Measurements from ENCODE around the gene KRTAP10-2. TPM values are rescaled to one million over a fixed set of nuclear protein-coding genes. Genes with fewer than 3 reads are reported as not detected.
"Not testable (repeated sequence)": the region's sequence is repeated elsewhere in the genome, so short reads cannot be mapped to it uniquely, and the experiment has no call there.

Gene KRTAP10-2, protein sequence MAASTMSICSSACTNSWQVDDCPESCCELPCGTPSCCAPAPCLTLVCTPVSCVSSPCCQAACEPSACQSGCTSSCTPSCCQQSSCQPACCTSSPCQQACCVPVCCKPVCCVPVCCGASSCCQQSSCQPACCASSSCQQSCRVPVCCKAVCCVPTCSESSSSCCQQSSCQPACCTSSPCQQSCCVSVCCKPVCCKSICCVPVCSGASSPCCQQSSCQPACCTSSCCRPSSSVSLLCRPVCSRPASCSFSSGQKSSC
- polyA plus RNA-seq (ENCODE audit: insufficient read length in 12 of 12): not detected
- long read RNA-seq, donor 1: 0 reads
- long read RNA-seq, donor 2: 0 reads
- long read RNA-seq, donor 3: 0 reads
- long read RNA-seq, donor 4: 0 reads
- long read RNA-seq, donor 5: 0 reads
- long read RNA-seq, donor 6: 0 reads
- long read RNA-seq, donor 7: 0 reads
- long read RNA-seq, donor 8: 0 reads
- long read RNA-seq, donor 9: 0 reads
- long read RNA-seq, donor 10: 0 reads
- long read RNA-seq, donor 11: 0 reads

DNA sequence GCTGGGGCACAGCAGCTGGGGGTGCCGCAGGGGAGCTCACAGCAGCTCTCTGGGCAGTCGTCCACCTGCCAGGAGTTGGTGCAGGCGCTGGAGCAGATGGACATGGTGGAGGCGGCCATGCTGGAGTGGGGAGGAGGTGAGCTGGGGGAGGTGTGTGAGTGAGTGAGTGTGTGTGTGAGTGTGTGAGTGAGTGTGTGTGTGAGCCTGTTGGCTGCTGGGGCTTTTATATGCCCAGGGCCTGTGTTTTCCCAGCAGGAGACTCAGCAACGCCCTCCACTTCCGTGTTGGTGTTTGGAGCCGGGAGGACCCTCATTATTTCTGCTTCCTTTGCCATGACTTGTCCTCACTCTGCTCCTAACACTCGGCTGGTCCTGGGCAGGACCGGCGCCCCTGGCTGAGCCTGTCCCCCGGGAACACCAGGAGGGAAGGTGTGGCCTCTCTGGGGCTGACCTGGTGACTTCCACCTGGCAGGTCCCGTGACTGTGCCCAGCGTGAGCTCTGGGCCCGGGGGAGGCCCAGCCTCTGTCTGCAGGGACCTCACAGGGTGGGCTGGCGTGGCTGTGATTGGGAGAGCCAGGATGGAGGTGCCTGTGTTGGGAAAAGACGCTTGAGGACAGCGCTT is at the start of gene KRTAP10-2:
KRTAP10-2 (minus strand) TSS at position 166 of the 622 bp plus-strand sequence; CDS start at position 119, 47 bp downstream.
- no peak for DNase-seq

DNA sequence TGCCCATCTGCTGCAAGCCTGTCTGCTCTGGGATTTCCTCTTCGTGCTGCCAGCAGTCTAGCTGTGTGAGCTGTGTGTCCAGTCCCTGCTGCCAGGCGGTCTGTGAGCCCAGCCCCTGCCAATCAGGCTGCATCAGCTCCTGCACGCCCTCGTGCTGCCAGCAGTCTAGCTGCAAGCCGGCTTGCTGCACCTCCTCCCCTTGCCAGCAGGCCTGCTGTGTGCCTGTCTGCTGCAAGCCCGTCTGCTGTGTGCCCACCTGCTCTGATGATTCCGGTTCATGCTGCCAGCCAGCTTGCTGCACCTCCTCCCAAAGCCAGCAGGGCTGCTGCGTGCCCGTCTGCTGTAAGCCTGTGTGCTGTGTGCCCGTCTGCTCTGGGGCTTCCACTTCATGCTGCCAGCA is 49.8 kb upstream of the KRTAP10-2 start:
- DNase-seq: not testable (repeated sequence)

DNA sequence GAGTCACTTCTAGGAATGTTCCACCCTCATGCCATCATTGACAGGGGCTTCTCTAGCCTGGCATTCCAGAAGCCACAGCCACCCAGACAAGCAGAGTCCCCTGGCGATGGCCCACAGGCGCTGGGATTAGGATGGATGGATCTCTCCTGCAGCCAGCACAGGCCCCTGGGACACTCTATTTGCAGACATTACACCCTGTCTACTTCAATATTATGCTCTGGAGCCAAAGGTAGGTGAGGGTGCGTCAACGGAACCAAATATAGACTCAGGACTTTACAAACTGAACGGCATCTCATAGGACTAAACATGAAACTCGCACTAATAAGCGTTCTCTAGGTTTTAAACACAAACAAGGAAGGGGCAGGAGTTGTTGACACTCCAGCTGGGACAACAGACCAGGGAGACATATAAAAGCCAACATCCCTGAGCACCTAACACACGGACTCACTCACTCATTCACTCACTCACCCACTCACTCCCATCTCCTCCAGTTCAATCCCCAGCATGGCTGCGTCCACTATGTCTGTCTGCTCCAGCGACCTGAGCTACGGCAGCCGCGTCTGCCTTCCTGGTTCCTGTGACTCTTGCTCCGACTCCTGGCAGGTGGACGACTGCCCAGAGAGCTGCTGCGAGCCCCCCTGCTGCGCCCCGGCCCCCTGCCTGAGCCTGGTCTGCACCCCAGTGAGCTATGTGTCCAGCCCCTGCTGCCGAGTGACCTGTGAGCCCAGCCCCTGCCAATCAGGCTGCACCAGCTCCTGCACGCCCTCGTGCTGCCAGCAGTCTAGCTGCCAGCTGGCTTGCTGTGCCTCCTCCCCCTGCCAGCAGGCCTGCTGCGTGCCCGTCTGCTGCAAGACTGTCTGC is 49.0 kb upstream of the KRTAP10-2 start, which contains the start of gene KRTAP10-7:
KRTAP10-7 (plus strand) TSS at position 480 of the 861 bp plus-strand sequence; CDS start at position 505, 25 bp downstream.
- not testable (repeated sequence) for DNase-seq

DNA sequence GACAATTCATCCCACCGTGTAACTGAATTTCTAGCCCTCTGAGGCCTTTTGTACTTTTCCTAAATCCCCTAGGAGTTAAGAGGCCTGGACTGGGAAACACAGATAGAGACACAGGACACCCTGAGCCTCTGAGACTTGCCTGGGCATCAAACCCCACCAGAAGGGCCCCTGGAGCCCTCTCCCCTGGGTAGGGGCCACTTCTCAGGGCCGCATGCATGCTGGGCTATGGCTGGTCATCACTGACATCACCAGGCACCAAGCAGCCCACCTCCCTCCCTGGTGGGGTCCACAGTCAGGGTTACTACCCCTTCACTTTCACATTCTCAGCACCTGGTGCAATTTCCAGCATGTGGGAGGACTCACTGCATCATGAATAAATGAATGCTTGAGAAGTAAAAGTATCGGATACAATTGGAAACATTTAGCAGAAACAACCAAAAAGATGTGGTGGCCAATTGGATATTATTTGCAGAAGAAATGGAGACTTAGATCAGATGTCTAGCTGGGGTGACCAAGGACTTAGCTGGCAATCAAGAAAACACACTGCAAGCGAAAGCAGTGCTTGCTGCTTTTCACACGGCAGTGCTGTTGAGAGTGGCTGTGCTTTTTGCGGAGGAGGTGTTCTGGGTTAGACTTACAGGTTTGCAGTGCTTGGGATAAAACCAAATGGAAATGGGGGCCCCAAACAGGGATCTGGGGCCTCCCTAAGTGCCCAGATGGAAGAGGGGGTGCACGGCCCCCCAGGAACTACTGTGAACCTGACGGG is 48.1 kb upstream of the KRTAP10-2 start:
- no peak for DNase-seq

DNA sequence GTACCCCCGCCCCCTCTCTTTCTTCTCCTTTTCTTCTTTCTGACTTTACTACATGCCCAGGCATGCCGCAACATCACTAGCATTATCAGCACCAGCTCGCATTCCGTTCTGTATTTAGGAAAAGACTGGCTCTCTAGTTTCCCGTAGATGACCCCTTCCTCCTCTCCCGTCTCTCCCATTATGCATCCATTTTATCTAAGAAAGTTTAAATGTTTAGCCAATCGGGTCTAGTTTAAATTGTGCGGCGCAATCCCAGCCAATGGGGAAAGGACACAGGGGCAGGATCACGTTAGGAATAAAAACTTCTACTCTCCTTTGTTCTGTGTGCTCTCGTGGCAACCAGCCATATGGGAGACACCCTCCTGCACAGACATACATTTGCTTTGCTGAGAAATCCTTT is 46.8 kb upstream of the KRTAP10-2 start:
- no peak for DNase-seq

DNA sequence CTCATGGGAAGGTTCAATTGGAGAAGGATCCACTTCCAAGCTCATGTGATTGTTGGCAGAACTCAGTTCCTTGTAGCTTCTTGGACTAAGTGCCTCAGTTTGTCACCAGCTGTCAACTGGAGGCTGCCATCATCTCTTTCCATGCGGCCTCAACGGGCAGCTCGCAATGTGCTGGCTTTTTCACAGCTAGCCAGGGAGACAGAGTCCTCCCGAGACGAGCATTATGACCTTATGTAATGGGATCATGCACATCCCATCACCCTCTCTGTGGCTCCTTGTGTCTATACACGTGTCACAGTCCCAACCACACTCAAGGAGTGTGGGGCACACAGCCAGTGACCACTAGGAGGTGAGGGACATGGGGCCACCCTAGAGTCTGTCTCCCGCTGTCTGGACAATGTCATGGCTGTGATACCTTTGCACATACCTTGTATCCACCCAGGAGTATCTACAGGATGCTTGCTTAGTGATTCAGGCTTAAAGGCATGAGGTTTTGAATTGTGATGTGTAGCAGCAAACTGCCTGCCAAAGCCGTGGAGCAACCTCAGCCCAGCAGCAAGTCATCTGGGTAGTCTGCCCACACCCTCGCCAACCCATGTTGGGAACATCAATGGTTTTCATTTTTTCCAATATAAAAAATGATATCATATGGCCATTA is 44.9 kb upstream of the KRTAP10-2 start:
- DNase-seq: no peak

DNA sequence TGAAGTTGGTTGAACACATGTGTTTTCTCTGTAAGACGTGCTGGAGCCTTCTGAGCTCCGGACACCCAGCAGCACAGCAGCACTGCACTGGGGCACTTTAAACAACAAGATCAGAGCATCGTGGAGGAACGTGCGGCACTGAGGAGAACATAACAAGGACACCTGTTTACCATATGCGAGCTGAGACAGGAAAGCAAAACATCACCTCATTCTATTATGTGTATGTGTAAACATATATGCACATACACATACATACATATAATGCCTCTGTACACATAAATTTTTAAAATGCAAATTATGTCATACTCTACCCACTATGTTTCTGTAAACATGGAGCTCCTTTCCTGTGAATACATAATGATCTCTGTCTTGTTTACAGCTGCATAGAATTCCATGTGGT is 44.2 kb upstream of the KRTAP10-2 start:
- no peak for DNase-seq

DNA sequence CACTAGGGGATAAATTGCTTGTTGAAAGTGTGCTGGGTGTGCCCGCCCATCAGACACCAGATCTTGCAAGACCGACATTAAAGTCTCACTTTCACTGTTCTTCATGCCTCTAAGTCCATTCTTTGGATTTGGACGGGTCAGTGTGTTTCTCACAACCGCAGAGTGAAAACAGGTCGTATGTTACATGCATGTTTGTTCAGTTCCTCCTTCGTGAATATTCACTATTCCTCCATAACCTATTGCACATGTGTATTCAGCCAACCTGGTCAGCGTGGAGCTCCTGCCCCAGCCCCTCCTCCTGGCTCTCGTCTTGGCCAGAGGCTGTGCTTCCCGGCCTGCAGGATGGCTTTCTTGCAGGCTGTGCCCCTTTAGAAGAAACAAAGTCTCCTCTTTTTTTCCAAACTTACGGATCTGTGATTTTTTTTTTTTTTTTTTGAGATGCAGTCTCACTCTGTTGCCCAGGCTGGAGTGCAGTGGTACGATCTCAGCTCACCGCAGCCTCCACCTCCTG is 43.2 kb upstream of the KRTAP10-2 start:
- no peak for DNase-seq

DNA sequence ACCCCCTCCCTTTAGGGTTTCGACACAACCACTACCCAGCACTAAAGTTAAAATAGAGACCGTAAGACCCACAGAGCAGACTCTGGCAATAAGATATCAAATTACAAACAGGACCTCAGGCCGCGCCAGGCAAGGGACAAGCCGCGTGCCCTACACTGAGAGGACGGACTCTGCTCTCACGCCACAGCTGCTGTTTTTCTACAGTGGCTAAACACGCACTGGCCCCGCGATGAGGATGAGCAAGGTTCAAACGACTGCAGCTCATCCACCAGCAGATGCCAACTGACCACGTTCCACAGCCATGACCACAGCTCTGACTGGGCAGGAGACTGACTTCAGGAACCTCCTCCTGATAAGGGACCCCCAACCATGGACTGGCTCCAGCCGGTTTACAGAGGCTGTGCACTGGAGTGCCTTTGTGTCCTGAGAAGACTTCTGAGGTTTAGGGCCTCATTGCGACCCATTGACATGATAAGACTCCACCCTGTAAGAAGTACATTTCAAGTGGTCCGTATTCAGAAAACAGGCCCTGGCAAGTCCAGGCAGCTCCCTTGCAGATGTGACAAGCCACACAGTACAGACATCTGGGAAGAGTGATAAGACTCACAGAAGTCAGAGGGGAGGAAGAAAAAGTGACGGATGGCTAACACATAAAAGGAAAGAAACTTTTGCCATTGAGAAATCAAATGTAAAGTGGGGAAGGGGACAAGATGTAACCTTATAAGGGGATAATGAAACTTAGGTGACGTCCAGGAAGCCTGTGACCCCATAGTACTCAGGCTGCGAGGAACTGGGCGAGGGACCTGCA is 42.5 kb upstream of the KRTAP10-2 start:
- DNase-seq: no peak

DNA sequence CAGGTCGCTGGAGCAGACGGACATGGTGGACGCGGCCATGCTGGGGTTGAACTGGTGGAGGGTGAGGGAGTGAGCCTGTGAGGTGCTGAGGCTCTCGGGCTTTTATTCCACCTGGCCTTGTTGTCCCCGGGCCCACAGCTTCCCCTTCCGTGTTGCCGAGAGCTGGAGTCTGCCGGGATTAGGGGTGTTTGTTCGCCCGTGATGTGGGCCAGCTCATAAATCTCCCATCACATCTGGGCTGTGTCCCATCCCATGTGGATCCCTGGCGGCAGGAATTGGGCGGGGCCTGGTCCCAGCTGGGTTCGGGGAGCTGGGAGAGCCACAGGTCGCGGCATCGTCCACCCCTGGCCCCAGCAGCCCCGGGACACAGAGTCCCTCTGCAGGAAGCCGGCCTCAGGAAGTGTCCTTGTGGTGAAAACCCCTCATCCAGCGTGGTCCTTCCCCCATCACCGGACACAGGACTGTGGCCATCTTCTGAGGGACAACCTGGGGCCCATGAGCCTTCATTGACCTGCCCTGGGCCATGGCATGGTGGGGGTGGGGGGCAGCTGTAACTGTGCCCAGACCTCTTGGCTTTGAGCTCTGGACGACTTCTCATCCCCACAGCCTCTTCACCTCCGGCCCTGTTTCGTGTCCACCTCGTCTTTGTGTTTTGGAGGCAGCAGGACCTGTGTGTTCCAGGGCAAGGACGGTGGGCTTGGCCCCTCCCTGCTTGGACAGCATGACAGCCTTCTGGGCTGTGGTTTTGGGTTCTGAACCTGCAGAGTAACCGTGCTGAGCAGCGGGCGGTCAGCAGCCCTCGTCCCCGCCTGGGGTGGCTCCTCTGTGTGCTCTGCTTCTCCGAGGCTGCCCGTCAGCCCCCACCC is 41.4 kb upstream of the KRTAP10-2 start, which contains the start of gene KRTAP10-6:
KRTAP10-6 (minus strand) TSS at position 60 of the 866 bp plus-strand sequence; CDS start at position 39, 21 bp downstream.
- no peak for DNase-seq

DNA sequence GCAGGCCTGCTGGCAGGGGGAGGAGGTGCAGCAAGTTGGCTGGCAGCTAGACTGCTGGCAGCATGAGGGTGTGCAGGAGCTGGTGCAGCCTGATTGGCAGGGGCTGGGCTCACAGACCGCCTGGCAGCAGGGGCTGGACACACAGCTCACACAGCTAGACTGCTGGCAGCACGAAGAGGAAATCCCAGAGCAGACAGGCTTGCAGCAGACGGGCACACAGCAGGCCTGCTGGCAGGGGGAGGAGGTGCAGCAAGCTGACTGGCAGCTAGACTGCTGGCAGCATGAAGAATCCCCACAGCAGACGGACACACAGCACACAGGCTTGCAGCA is 40.5 kb upstream of the KRTAP10-2 start:
- DNase-seq: not testable (repeated sequence)

DNA sequence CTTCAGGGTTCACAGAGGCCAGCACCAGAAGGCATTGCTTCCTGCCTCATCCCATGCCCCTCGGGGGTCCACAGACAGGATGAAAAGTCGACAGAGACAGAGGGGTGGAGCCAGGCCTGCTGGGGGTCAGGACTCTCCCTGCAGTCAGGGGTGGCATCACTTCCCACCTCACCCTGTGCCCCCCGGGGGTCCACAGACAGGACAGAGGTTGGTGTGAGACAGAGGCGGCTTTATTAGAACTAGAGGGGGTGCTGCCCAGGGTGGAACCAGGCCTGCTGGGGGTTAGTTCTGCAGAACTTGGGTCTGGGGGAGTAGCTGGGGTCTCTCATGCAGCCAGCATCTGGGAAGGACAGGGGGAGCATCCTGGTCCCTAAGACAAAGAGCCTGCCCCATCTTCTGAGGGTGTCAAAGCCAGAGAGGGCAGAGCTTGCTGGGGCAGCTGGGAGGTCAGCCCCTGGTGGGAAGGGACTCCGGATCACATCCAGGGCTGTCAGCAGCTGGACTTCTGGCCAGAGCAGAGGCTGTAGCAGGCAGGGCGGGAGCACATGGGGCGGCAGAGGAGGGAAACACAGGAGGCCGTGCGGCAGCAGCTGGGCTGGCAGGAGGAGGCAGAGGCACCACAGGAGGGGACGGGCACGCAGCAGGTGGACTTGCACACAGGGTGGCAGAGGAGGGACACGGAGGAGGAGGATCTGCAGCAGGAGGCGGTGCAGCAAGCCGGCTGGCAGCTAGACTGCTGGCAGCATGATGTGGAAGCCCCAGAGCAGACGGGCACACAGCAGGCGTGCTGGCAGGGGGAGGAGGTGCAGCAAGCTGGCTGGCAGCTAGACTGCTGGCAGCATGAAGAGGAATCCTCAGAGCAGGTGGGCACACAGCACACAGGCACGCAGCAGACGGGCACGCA is 39.8 kb upstream of the KRTAP10-2 start:
- not testable (repeated sequence) for DNase-seq

DNA sequence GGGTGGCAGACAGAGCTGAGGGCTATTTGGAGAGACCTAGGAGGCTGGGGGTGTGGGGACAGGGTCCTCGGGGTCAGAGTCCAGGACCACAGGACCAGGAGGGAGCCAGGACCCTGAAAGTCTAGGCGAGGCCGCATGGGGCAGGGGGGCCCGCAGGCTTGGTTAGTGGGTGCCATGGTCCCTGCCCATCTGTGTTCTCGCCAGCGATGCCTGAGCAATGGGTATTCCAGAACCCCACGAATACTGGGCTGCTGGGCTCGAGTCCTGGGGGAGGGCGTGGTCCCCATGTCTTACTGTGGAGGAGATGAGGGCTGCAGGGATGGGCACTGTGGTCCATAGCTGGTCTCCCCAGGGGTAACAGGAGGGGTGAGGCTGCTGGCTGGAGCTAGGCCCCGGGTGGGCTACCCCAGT is 39.0 kb upstream of the KRTAP10-2 start:
- no peak for DNase-seq

DNA sequence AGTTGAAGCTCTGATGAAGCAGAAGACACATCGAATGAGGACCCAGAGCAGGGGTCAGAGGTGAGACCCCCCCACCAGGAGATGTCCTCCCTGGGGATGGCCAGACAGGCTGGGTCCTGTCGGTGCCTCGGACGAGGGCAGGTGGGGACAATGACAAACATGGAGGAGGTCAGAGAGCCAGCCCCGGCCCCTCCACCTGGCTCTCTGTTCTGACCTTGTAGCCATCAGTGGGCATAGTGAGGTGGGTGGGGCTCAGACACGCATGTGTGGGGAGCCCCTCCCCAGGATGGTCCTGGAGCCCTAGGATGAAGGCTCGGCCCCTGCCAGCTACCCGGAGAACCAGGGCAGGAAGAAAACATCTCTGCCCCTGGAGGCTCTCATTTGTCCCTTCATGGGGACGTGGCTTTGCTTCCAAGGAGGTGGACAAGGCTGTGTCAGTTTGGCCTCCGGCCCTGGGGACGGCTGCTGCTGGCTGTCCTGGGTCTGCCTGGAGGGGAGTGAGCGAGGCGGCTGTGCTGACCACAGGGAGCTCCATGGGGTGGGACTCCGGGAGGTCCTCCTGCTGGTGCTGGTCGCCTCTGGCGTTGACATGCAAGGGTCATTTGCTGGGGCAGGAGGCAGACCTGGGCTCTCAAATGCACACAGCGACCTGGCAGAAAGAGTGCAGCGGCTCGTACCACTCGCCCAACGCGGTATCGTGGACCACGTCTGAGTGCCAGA is 38.4 kb upstream of the KRTAP10-2 start:
- DNase-seq: no peak

DNA sequence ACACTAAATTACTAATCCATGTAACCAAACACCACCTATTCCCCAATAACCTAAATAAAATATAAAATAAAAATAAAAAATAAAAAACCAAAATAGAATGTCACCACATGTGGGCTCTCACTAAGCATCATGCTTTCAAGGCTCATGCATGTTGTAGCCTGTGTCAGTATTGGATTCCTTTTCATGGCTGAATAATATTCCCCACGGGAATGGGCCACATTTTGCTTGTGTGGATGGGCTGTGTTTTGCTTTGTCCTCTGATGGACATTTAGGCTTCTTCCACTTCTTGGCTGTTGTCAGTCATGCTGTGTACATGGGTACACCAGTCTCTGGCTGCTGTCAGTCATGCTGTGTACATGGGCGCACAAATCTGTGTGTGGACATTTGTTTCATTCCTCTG is 37.8 kb upstream of the KRTAP10-2 start:
- no peak for DNase-seq

DNA sequence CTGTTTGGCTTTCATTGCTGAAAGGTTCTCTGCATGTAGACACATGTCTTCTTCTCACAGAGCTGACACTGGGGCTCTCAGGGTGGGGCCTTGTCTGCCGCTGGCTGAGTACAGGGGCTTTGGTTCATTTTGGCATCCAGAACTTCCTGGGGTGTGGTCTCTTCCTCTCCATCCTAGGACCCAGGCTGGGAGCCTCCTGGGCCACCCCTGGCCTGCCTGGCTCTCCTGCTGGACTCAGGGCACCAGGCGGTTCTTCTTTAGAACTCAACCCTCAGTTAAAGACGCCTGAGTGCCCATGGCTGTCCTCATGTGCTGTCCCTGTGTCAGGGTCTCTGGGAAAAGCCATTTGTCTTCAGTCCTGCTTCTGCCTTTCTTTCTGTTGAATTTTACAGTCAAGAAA is 34.6 kb upstream of the KRTAP10-2 start:
- no peak for DNase-seq

DNA sequence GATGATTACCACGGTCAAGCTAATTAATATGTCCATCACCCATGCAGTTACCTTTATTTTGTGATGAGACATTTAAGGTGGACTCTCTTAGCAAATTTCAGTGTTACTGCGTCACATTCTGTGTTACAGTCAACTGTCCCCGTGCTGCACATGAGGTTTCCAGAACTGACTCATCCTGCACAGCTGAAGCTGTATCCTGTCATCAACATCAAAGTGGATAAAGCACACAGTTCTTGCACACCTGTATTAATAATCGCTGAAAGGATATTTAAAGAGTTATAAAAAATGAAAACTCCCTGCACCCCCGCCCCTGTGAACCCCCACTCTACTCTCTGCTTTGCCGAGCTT is 32.5 kb upstream of the KRTAP10-2 start:
- no peak for DNase-seq
